ENCODE measurements around the gene PDE3A.

PDE3A gene

DNA sequence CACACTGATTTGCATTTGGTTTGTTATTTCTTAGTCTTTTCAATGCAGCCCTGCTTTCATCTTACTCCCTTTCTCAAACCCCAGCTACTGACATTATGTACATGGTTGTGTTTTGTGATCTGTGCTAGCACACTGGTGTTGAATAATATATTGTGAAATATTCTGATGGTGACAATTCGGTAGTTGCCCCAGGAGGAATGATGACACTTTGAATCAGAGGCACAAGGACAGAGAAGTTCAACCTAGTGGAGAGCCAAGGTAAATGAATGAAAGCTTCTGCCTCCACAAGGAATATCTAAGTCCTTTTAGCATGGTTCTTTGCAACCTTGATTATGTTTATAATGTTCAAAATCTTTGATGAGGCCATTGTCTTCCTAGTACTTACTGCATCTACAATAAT is 159.9 kb downstream of the PDE3A start:
- TF ChIP-seq, protein P1, sequence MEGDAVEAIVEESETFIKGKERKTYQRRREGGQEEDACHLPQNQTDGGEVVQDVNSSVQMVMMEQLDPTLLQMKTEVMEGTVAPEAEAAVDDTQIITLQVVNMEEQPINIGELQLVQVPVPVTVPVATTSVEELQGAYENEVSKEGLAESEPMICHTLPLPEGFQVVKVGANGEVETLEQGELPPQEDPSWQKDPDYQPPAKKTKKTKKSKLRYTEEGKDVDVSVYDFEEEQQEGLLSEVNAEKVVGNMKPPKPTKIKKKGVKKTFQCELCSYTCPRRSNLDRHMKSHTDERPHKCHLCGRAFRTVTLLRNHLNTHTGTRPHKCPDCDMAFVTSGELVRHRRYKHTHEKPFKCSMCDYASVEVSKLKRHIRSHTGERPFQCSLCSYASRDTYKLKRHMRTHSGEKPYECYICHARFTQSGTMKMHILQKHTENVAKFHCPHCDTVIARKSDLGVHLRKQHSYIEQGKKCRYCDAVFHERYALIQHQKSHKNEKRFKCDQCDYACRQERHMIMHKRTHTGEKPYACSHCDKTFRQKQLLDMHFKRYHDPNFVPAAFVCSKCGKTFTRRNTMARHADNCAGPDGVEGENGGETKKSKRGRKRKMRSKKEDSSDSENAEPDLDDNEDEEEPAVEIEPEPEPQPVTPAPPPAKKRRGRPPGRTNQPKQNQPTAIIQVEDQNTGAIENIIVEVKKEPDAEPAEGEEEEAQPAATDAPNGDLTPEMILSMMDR (IDR thresholded peaks at IDR 0.05), result no peak

- TF ChIP-seq, protein P1 (IDR thresholded peaks at IDR 0.05), result no peak
These were observed 177.9 kb downstream of the PDE3A start for GRCh38 chr12:20546267-20546666.

- TF ChIP-seq, protein P1 (IDR thresholded peaks at IDR 0.05), result no peak
These were observed 179.7 kb downstream of the PDE3A start for GRCh38 chr12:20547816-20548575.

GRCh38 chr12:20548611-20549010 is 180.3 kb downstream of the PDE3A start:
- TF ChIP-seq, protein P1 (IDR thresholded peaks at IDR 0.05), result no peak

DNA sequence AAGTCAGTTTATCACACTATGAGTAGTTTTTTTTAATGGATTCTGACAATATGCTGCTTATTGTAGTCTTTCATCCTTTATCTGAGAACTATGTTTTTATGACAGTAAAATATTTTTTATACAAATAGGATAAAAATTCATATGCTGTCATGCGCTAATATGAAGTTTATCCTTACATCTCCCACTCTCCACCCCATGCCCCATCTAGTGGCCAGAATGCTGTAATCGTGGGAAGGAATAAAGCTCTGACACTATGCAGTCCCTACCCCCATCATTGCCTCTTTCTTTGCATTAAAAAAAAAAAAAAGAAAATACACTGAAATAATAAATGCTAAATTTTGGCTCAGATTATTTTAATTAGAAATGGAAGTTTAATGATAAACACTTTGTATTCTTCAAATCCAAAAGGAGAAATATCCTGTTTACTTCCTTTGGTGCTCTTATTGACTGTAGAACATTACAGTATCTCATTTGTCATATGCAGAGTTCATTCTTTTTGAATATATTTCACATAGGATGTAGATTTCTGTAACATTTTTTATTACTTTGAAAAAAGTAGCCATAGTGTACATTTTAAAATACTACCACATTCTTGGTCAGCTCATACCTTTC is 180.9 kb downstream of the PDE3A start:
- TF ChIP-seq, protein P1 (IDR thresholded peaks at IDR 0.05), result peak; percentile 55

DNA sequence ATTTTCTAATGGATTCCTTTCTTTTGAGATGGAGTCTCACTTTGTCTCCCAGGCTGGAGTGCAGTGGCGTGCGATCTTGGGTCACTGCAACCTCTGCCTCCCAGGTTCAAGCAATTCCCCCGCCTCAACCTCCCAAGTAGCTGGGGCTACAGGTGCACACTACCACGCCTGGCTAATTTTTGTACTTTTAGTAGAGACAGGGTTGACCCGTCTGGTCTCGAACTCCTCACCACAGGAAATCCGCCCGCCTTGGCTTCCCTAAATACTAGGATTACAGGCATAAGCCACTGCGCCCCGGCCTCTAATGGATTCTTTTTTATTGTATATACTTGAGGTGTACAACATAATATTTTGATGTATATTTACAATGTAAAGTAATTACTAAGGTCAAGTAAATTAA is 186.7 kb downstream of the PDE3A start:
- TF ChIP-seq, protein P1 (IDR thresholded peaks at IDR 0.05), result no peak

- TF ChIP-seq, protein P1 (IDR thresholded peaks at IDR 0.05), result no peak
These were observed 187.4 kb downstream of the PDE3A start for GRCh38 chr12:20555771-20556170.

Measured in LNCAP (cell line).